HG03378 (cell line): ENCODE results near the gene USP28.
"Not testable (repeated sequence)": the region's sequence is repeated elsewhere in the genome, so short reads cannot be mapped to it uniquely, and the experiment has no call there.

ENCODE experiments used
- ATAC-seq: cut with Tn5 transposase; IDR thresholded peaks from one replicate; pipeline ENCODE4 v1.9.1; 2021; ENCODE audit warnings: mild to moderate bottlenecking, moderate library complexity; ENCODE audit not compliant: unreplicated experiment

Gene USP28

DNA sequence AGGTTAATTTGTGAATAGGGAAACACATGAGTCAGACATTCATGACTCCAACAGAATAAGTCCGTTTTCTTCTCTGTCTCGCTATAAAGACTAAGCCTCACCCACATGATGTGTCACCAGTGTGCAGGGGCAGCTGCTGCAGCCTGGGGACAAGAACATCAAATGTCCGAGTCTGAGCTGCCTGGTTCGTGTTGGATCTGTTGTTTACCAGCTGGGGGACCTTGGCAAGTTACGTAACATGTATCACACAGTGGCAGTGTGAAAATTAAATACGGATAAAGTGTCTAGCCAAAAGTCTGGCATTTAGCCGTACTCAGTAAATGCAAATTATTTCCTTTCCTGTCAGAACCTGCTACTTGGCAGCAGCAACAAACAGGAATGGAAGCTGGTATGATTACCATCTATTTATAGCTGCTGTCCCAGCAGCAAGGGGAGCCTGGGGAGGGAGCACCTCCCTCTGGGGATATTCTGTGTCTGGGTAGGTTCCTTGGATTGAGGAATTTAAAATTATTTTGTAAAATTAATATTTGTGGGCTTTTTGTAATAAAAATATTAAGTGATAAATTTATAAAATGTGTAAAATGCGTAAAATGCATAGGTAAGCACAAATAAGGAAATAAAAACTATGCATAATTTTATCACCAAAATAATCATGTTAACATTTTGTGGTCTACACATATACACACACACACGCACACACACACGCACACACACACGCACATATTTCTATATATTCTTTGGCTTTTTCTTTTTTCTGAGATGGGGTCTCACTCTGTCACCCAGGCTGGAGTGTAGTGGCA, 97.1 kb downstream of the USP28 start:
- no peak for ATAC-seq

DNA sequence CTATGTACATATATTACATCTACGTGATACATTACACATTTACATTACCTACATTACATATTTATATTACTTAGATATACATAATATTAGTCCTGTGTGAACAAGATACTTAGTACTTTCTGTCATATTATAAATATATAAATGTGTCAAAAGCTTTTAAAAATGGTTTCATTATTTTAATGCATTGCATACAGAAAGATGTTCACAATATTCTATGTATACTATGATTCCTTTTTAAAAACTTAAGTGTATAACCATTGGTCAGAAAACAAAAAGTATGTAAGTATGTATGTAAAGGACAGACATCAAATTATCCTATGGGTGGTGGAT, 101.2 kb downstream of the USP28 start:
- no peak for ATAC-seq

DNA sequence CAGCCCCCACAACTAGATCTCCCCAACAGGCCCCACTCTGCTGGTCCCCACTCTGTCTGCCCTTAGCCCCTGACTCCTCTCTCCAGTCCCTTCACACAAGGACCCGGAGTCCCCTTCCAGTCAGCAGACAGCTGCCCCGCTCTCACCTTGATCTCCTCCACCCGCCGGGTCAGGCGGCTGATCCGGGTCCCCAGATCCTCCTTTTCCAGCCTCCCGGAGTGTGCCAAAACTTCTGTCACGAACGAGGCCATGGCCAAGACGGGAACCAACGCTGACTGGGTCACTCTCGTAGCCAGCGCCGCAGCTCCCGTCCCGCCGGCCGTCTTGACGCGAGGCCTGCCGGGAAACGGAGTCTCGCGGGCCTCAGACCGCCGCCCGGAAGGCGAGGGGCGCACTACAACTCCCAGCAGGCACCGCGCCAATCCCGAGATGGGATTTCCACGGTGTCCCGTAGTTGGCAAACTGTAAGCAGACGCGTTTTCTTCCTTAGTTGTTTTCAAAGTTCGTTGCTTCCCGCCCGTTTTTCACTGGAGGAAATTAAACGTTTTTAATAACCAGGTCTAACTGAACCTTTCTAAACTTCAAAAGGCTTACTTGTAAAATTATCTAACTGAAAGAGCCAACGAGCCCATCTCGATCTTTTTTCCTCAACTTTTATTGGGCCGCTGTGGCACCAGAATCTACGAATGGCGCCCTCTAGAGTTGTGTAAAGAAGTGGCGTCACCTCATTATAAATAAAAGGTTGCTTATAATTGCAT, 101.8 kb downstream of the USP28 start, which contains the start of gene ZW10:
TSS of gene ZW10 (minus strand) at position 277 of the 758 bp plus-strand sequence. CDS start at position 251, 26 bp downstream.
- peak; percentile 92 for ATAC-seq

DNA sequence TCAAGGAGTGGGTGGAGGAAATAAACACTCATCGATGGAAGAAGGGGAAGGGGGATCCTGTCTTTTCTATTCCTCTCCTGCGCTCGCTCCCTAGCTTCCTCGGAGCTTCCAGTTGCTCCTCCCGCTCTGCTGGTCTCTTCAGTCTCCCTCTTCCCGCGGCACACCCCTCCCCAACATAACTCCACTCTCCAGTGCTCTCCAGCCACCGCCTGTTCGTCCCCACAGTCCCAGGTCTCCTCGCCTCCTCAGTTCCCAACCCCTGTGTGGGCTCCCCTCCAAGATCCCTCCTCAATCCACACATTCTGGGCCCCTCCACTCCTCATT, 102.3 kb downstream of the USP28 start:
- ATAC-seq = no peak

DNA sequence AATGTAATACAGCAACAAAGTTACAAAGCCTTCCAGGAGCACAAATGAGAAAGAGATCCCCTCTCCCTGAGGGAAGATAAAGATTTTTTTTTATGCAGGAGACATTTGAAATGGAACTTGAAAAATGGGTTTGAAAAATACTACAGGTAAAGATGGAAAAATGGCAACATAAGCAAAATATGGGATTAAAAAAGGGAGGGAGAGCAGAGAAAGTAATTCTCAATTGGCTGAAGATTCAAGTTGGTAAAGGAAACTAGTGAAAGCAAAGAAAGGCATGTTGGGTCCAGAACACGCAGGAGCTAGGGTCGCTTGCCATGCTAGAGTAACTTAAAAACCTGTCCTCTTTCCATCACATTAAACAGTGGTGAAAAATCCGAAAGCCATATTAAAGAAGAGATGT, 103.4 kb downstream of the USP28 start:
- ATAC-seq = no peak

DNA sequence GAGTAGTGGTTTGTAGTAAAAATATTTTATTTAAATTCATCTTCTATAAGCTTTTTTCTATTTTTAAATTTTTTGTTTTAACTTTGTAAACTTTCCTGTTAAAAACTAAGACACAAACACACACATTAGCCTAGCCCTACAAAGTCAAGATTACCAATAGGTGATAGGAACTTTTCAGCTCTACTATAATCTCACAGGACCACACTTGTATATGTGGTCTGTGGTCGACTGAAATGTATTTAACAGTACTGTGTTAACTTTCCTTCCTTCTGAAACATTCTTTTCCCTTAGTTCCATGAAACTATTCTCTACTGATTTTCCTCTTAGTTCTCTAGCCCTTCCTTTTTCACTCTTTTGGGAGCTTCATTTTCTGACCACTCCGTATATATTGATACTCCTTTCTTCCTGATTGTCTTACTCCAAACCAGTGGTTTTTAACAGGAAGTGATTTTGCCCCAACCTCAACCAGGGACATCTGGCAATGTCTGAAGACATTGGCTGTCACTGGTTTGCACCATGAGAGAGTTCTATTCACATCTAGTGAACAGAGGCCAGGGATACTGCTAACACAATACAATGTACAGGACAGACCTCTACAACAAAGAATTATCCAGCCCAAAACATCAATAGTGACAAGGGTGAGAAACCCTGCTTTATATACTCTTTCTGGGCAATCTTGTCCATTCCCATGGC, 110.7 kb downstream of the USP28 start:
- no peak for ATAC-seq

DNA sequence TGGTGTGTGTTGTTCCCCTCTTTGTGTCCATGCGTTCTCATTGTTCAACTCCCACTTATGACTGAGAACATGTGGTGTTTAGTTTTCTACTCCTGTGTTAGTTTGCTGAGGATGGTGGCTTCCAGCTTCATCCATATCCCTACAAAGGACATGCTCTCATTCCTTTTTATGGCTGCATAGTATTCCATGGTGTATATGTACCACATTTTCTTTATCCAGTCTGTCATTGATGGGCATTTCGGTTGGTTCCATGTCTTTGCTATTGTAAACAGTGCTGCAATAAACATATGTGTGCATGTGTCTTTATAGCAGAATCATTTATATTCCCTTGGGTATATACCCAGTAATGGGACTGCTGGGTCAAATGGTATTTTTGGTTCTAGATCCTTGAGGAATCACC, 112.3 kb downstream of the USP28 start:
- not testable (repeated sequence) for ATAC-seq

DNA sequence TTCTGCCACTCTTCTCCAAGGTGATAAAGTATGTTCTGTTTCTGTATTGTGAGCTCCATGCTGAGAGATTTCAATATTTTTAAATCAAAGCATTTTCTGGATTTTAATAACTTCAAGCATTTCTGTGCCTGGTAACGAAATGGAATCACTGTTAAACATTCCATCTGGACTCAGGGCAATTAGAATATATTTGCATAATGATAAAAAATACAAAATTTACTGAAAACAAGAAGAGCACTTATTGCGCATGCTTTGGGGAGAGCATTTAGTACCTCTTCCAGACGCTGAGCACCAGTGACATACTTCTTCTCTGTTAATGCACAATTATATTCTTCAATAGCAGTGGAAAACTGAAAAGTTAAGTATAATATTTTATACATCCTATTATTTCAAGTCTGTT, 115.1 kb downstream of the USP28 start:
- ATAC-seq = no peak

DNA sequence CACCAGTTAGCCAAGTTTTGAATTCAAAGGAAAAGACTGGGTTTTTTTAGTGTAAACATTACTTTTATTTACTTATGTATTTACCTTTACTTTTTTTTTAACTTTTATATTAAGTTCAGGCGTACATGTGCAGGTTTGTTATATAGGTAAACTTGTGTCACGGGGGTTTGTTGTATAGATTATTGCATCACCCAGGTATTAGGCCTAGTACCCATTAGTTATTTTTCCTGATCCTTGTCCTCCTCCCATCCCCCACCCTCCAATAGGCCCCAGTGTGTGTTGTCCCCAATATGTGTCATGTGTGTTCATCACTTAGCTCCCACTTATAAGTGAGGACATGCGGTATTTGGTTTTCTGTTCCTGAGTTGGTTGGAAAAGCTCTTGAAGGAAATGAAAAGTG, 122.4 kb downstream of the USP28 start:
- ATAC-seq = no peak
